Vagina (tissue), 2 donors: ENCODE data around the gene UNC13B.

Experiments used
- POLR2A ChIP-seq, 2 donors: fragments of 450-650 bp; IDR thresholded peaks; one replicate each; pipeline ENCODE4 v1.6.1; 2017; ENCODE audit warnings: antibody characterized with exemption in 2 of 2, mild to moderate bottlenecking in 2 of 2, moderate library complexity in 2 of 2
- TF ChIP-seq, protein P1 (sequence below), 3 experiments: fragments of 450-650 bp in 2 of 3; fragments of 200-600 bp in 1 of 3; sonication (generic) in 1 of 3; IDR thresholded peaks; one replicate each; pipeline ENCODE4 v1.5.1; 2017 to 2019; ENCODE audit warnings: antibody characterized with exemption in 3 of 3, mild to moderate bottlenecking in 2 of 3, moderate library complexity in 2 of 3

DNA sequence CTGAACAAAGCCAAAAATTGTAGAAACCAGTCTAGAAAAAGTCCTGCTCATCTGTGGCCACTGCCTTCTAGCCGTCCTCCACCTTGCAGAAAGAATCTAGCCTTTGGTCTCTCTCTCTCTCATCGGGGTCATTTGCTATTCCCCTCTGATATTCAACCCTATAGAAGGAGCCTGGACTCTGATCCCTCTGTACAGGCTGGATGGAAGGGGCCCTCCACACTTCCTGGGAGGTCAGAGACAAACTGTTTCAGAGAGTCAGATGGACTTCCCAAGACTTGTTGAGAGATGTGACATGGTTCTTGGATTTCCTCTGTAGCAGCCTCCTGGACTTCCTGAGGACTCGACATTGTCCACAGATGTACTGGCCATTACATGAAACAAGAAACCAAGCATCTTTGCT lies 243.1 kb downstream of the UNC13B start:
- TF ChIP-seq, protein P1, sequence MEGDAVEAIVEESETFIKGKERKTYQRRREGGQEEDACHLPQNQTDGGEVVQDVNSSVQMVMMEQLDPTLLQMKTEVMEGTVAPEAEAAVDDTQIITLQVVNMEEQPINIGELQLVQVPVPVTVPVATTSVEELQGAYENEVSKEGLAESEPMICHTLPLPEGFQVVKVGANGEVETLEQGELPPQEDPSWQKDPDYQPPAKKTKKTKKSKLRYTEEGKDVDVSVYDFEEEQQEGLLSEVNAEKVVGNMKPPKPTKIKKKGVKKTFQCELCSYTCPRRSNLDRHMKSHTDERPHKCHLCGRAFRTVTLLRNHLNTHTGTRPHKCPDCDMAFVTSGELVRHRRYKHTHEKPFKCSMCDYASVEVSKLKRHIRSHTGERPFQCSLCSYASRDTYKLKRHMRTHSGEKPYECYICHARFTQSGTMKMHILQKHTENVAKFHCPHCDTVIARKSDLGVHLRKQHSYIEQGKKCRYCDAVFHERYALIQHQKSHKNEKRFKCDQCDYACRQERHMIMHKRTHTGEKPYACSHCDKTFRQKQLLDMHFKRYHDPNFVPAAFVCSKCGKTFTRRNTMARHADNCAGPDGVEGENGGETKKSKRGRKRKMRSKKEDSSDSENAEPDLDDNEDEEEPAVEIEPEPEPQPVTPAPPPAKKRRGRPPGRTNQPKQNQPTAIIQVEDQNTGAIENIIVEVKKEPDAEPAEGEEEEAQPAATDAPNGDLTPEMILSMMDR (IDR thresholded peaks at IDR 0.05), result no peak
- no peak for TF ChIP-seq POLR2A (IDR thresholded peaks at IDR 0.05)
